Stimulated activated CD8-positive, alpha-beta memory T cell treated with anti-CD3 and anti-CD28 coated beads, Interleukin-7, amount 100 ng/mL, for 4 hours (primary cell): ENCODE results near the gene RGS7.
"Not testable (repeated sequence)": the region's sequence is repeated elsewhere in the genome, so short reads cannot be mapped to it uniquely, and the experiment has no call there.

Experiments used
- DNase-seq, 2 donors: peaks; one replicate each; pipeline ENCODE4 v3.0.0-alpha.2; 2020; ENCODE audit warnings: low read depth in 2 of 2

RGS7 gene

GRCh38 chr1:241212628-241213027 lies 144.4 kb downstream of the RGS7 start:
- no peak for DNase-seq

GRCh38 chr1:241208910-241209379 lies 148.1 kb downstream of the RGS7 start:
- DNase-seq: no peak

GRCh38 chr1:241203817-241204216 lies 153.2 kb downstream of the RGS7 start:
- no peak for DNase-seq

- no peak for DNase-seq
Measured at GRCh38 chr1:241202401-241202800, 154.6 kb downstream of the RGS7 start.

- DNase-seq: no peak
Measured at GRCh38 chr1:241186716-241187115, 170.3 kb downstream of the RGS7 start.

GRCh38 chr1:241181971-241182370 lies 175.0 kb downstream of the RGS7 start:
- no peak for DNase-seq

GRCh38 chr1:241181471-241181870 lies 175.5 kb downstream of the RGS7 start:
- DNase-seq: no peak

- DNase-seq: no peak
Measured at GRCh38 chr1:241180569-241180968, 176.4 kb downstream of the RGS7 start.

- no peak for DNase-seq
Measured at GRCh38 chr1:241177660-241178059, 179.3 kb downstream of the RGS7 start.

- no peak for DNase-seq
Measured at GRCh38 chr1:241172486-241172885, 184.5 kb downstream of the RGS7 start.

- DNase-seq: no peak
Measured at GRCh38 chr1:241171991-241172390, 185.0 kb downstream of the RGS7 start.

GRCh38 chr1:241167121-241167630 lies 189.8 kb downstream of the RGS7 start:
- DNase-seq: no peak

- DNase-seq: no peak
Measured at GRCh38 chr1:241166625-241167024, 190.4 kb downstream of the RGS7 start.

GRCh38 chr1:241165256-241165655 lies 191.7 kb downstream of the RGS7 start:
- not testable (repeated sequence) for DNase-seq

- DNase-seq: no peak
Measured at GRCh38 chr1:241163363-241163762, 193.6 kb downstream of the RGS7 start.

GRCh38 chr1:241161188-241161689 lies 195.8 kb downstream of the RGS7 start:
- no peak for DNase-seq

GRCh38 chr1:241157435-241157834 lies 199.6 kb downstream of the RGS7 start:
- DNase-seq: no peak

GRCh38 chr1:241156231-241156965 lies 200.6 kb downstream of the RGS7 start:
- no peak for DNase-seq

- no peak for DNase-seq
Measured at GRCh38 chr1:241145881-241146280, 211.1 kb downstream of the RGS7 start.

GRCh38 chr1:241143765-241144442 lies 213.1 kb downstream of the RGS7 start:
- no peak for DNase-seq

GRCh38 chr1:241142493-241142892 lies 214.5 kb downstream of the RGS7 start:
- no peak for DNase-seq

GRCh38 chr1:241141646-241142045 lies 215.4 kb downstream of the RGS7 start:
- not testable (repeated sequence) for DNase-seq

- DNase-seq: no peak
Measured at GRCh38 chr1:241140670-241141069, 216.3 kb downstream of the RGS7 start.
